ENCODE results near the gene FAM107B. TPM values are rescaled to one million over a fixed set of nuclear protein-coding genes. Genes with fewer than 3 reads are reported as not detected.

The FAM107B gene
- total and polyA plus RNA-seq, 2 donors (not counting 3 experiments of a cell fraction or from before 2014, with no cell fraction given) = 39.2 to 176 TPM

DNA sequence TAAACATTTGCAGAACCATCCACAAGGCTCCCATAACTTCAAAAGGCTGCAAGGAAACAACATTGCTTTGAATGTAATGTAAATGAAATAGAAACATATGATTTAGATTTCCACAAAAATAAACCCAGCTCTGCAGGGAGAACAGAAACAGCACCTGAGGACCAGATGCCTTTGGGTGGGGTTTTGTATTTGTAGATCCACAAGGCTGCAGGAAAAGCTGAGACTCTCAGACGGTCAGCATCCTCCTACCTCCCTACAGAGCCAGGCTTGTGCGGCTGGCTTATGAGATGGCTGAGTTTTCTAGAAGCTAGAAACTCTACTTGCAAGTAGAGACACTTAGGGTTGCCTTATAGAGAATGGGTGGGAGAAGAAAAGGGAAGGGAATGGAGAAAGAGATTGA, 49.8 kb downstream of the FAM107B start:
- no peaks in the 10 kb centered on the region for H3K9me1 ChIP-seq (replicated peaks; ENCODE audit: control insufficient read depth, extremely low read depth, insufficient read depth, low read length)
- no peak overlapping the region for H3K4me3 ChIP-seq (replicated peaks in 1 of 3; ENCODE audit: insufficient read depth in 1 of 3, low read depth in 1 of 3, low read length in 3 of 3)
- no TSS peak for BruUV-seq (replicated peaks)
- TF ChIP-seq POLR2A (IDR thresholded peaks at IDR 0.05; ENCODE audit: low read depth, low read length) (no peak), GATA2 (IDR thresholded peaks at IDR 0.05; ENCODE audit: insufficient read depth, insufficient read length, low read depth, low read length) (no peak), MAX (IDR thresholded peaks at IDR 0.05; ENCODE audit: insufficient read depth, insufficient read length) (no peak)
- TF ChIP-seq, protein P1, sequence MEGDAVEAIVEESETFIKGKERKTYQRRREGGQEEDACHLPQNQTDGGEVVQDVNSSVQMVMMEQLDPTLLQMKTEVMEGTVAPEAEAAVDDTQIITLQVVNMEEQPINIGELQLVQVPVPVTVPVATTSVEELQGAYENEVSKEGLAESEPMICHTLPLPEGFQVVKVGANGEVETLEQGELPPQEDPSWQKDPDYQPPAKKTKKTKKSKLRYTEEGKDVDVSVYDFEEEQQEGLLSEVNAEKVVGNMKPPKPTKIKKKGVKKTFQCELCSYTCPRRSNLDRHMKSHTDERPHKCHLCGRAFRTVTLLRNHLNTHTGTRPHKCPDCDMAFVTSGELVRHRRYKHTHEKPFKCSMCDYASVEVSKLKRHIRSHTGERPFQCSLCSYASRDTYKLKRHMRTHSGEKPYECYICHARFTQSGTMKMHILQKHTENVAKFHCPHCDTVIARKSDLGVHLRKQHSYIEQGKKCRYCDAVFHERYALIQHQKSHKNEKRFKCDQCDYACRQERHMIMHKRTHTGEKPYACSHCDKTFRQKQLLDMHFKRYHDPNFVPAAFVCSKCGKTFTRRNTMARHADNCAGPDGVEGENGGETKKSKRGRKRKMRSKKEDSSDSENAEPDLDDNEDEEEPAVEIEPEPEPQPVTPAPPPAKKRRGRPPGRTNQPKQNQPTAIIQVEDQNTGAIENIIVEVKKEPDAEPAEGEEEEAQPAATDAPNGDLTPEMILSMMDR (IDR thresholded peaks at IDR 0.05; ENCODE audit: extremely low read depth in 1 of 2, insufficient read depth in 1 of 2, low read depth in 1 of 2, low read length in 2 of 2) = no peak
- DNase-seq (ENCODE audit: low read depth, low spot score) = no peak
- peaks cover 7 to 11% of the 10 kb centered on the region in 2 experiments for H3K27me3 ChIP-seq (ENCODE audit: control insufficient read depth in 2 of 2, insufficient read depth in 2 of 2, low read length in 2 of 2)
- H3K36me3 ChIP-seq (ENCODE audit: control insufficient read depth in 2 of 2, extremely low read depth in 1 of 2, insufficient read depth in 2 of 2, low read length in 2 of 2) = no peaks in the 10 kb centered on the region
- H3K9me3 ChIP-seq (replicated peaks; ENCODE audit: control insufficient read depth, insufficient read depth, low read length) = no peaks in the 10 kb centered on the region
- no peaks in the 10 kb centered on the region for H3K79me2 ChIP-seq (ENCODE audit: control insufficient read depth, insufficient read depth, low read length)
- dilution Hi-C loops (cut with MboI; ENCODE audit: extremely low pct_ligation_motif_present, low sequenced_read_pairs) (no loop called here), intact Hi-C loops (cut with micrococcal nuclease) (no loop called here)
- ChIA-PET CTCF (no interaction called here), POLR2A (no interaction called here)
- no peak overlapping the region for H3K27ac ChIP-seq (ENCODE audit: insufficient read depth, low read depth, low read length)
- H4K20me1 ChIP-seq (replicated peaks; ENCODE audit: control insufficient read depth, extremely low read depth, insufficient read depth, low read length) = no peaks in the 10 kb centered on the region
- H3K4me1 ChIP-seq (ENCODE audit: control insufficient read depth, extremely low read depth, insufficient read depth, low read length) = no peaks in the 10 kb centered on the region
- no peak for FAIRE-seq
- H3K4me2 ChIP-seq (ENCODE audit: insufficient read depth, low read length) = no peak overlapping the region
- H3K9ac ChIP-seq (replicated peaks; ENCODE audit: extremely low read depth, insufficient read depth, low read length) = no peak overlapping the region
- no peak overlapping the region for H2AFZ ChIP-seq (ENCODE audit: low read depth, low read length)

- DNase-seq (ENCODE audit: low read depth, low spot score) = no peak
- no peak for FAIRE-seq
- CTCF ChIA-PET = no interaction called here
- TF ChIP-seq JUN (IDR thresholded peaks at IDR 0.05; ENCODE audit: borderline replicate concordance, insufficient read depth, insufficient read length, low read depth) = no peak
- POLR2A ChIA-PET = no interaction called here
- no peak overlapping the region for H3K4me3 ChIP-seq (replicated peaks in 1 of 3; ENCODE audit: insufficient read depth in 1 of 3, low read depth in 1 of 3, low read length in 3 of 3)
- dilution Hi-C loops (cut with MboI; ENCODE audit: extremely low pct_ligation_motif_present, low sequenced_read_pairs) = no loop called here
- H3K4me2 ChIP-seq (ENCODE audit: insufficient read depth, low read length) = no peak overlapping the region
- no peaks in the 10 kb centered on the region for H3K9me1 ChIP-seq (replicated peaks; ENCODE audit: control insufficient read depth, extremely low read depth, insufficient read depth, low read length)
- no TSS peak for BruUV-seq (replicated peaks)
- peaks cover 7 to 11% of the 10 kb centered on the region in 2 experiments for H3K27me3 ChIP-seq (ENCODE audit: control insufficient read depth in 2 of 2, insufficient read depth in 2 of 2, low read length in 2 of 2)
- intact Hi-C loops (cut with micrococcal nuclease) = no loop called here
- no peaks in the 10 kb centered on the region for H3K79me2 ChIP-seq (ENCODE audit: control insufficient read depth, insufficient read depth, low read length)
- H2AFZ ChIP-seq (ENCODE audit: low read depth, low read length) = no peak overlapping the region
- no peaks in the 10 kb centered on the region for H3K9me3 ChIP-seq (replicated peaks; ENCODE audit: control insufficient read depth, insufficient read depth, low read length)
- no peaks in the 10 kb centered on the region for H3K4me1 ChIP-seq (ENCODE audit: control insufficient read depth, extremely low read depth, insufficient read depth, low read length)
- no peaks in the 10 kb centered on the region for H3K36me3 ChIP-seq (ENCODE audit: control insufficient read depth in 2 of 2, extremely low read depth in 1 of 2, insufficient read depth in 2 of 2, low read length in 2 of 2)
- H3K27ac ChIP-seq (ENCODE audit: insufficient read depth, low read depth, low read length) = no peak overlapping the region
- no peak overlapping the region for H3K9ac ChIP-seq (replicated peaks; ENCODE audit: extremely low read depth, insufficient read depth, low read length)
- no peaks in the 10 kb centered on the region for H4K20me1 ChIP-seq (replicated peaks; ENCODE audit: control insufficient read depth, extremely low read depth, insufficient read depth, low read length)
These were observed 51.5 kb downstream of the FAM107B start for GRCh38 chr10:14723052-14723689.

All from endothelial cell of umbilical vein (primary cell).